ENCODE results near the gene GSTA4. TPM values are rescaled to one million over a fixed set of nuclear protein-coding genes. Genes with fewer than 3 reads are reported as not detected.

GSTA4 gene
- total RNA-seq, 4 donors from 2014 or later = 7.9 to 22.1 (median 19.1) TPM

- no peak for TF ChIP-seq CTCF (IDR thresholded peaks at IDR 0.05)
- no peak for ATAC-seq (ENCODE audit: low FRiP score)
Observed at GRCh38 chr6:52992980-52993920, 1.8 kb downstream of the GSTA4 start.

GRCh38 chr6:52990342-52990741, 4.7 kb downstream of the GSTA4 start:
- TF ChIP-seq CTCF (IDR thresholded peaks at IDR 0.05) = no peak
- DNase-seq (ENCODE audit: low spot score) (no peak), ATAC-seq (ENCODE audit: low FRiP score) (no peak)

More at GRCh38 chr6:52992980-52993920, 1.8 kb downstream of the GSTA4 start:
- no peak for DNase-seq (ENCODE audit: low spot score)

GRCh38 chr6:52985228-52985627, 9.9 kb downstream of the GSTA4 start:
- no peak for TF ChIP-seq CTCF (IDR thresholded peaks at IDR 0.05)
- DNase-seq (ENCODE audit: low spot score) (no peak), ATAC-seq (ENCODE audit: low FRiP score) (no peak)

- TF ChIP-seq CTCF (IDR thresholded peaks at IDR 0.05) = no peak
- no peak for ATAC-seq (ENCODE audit: low FRiP score)
- DNase-seq (ENCODE audit: low spot score) = no peak
Observed at GRCh38 chr6:52984247-52984646, 10.8 kb downstream of the GSTA4 start.

- DNase-seq (ENCODE audit: low spot score) (no peak), ATAC-seq (ENCODE audit: low FRiP score) (no peak)
- TF ChIP-seq CTCF (IDR thresholded peaks at IDR 0.05) = no peak
Observed at GRCh38 chr6:52983159-52983848, 11.8 kb downstream of the GSTA4 start.

- TF ChIP-seq CTCF (IDR thresholded peaks at IDR 0.05) = no peak
- no peak for ATAC-seq (ENCODE audit: low FRiP score)
- no peak for DNase-seq (ENCODE audit: low spot score)
Observed at GRCh38 chr6:52982680-52983079, 12.4 kb downstream of the GSTA4 start.

Measured in omental fat pad (tissue), 4 donors.